ENCODE data around the gene KCNG2.

Gene KCNG2

GRCh38 chr18:79904357-79905147 lies 106.8 kb downstream of the KCNG2 start:
- H3K27me3 ChIP-seq: no peaks in the 10 kb centered on the region
- DNase-seq: peak; percentile 17 to 58
- peaks cover 2 to 36% (median 16%) of the 10 kb centered on the region in 3 donors for H3K9me3 ChIP-seq
- TF ChIP-seq, protein P1, sequence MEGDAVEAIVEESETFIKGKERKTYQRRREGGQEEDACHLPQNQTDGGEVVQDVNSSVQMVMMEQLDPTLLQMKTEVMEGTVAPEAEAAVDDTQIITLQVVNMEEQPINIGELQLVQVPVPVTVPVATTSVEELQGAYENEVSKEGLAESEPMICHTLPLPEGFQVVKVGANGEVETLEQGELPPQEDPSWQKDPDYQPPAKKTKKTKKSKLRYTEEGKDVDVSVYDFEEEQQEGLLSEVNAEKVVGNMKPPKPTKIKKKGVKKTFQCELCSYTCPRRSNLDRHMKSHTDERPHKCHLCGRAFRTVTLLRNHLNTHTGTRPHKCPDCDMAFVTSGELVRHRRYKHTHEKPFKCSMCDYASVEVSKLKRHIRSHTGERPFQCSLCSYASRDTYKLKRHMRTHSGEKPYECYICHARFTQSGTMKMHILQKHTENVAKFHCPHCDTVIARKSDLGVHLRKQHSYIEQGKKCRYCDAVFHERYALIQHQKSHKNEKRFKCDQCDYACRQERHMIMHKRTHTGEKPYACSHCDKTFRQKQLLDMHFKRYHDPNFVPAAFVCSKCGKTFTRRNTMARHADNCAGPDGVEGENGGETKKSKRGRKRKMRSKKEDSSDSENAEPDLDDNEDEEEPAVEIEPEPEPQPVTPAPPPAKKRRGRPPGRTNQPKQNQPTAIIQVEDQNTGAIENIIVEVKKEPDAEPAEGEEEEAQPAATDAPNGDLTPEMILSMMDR (IDR thresholded peaks at IDR 0.05): no peak
- no peak overlapping the region for H3K4me3 ChIP-seq
- peaks cover 26 to 44% (median 32%) of the 10 kb centered on the region in 3 donors for H3K36me3 ChIP-seq
- H3K27ac ChIP-seq: no peak overlapping the region
- intact Hi-C loops (cut with DNase I; ENCODE audit: low total_unique reads): no loop called here
- H3K4me1 ChIP-seq: no peaks in the 10 kb centered on the region

- H3K4me3 ChIP-seq: no peak overlapping the region
- TF ChIP-seq, protein P1 (IDR thresholded peaks at IDR 0.05): no peak
- no peaks in the 10 kb centered on the region for H3K4me1 ChIP-seq
- no peaks in the 10 kb centered on the region for H3K27me3 ChIP-seq
- H3K36me3 ChIP-seq: peaks cover 26 to 46% (median 32%) of the 10 kb centered on the region in 3 donors
- intact Hi-C loops (cut with DNase I; ENCODE audit: low total_unique reads): no loop called here
- DNase-seq: peak; percentile 12 to 51
- peaks cover 2 to 27% (median 9%) of the 10 kb centered on the region in 3 donors for H3K9me3 ChIP-seq
- no peak overlapping the region for H3K27ac ChIP-seq
Measured at GRCh38 chr18:79905389-79905911, 107.7 kb downstream of the KCNG2 start.

GRCh38 chr18:79905993-79906392 lies 108.3 kb downstream of the KCNG2 start:
- TF ChIP-seq, protein P1 (IDR thresholded peaks at IDR 0.05): no peak
- H3K27ac ChIP-seq: no peak overlapping the region
- H3K4me3 ChIP-seq: no peak overlapping the region
- no peak for DNase-seq
- intact Hi-C loops (cut with DNase I; ENCODE audit: low total_unique reads): no loop called here
- no peaks in the 10 kb centered on the region for H3K4me1 ChIP-seq
- peaks cover 29 to 46% (median 32%) of the 10 kb centered on the region in 3 donors for H3K36me3 ChIP-seq
- peaks cover 2 to 23% (median 9%) of the 10 kb centered on the region in 3 donors for H3K9me3 ChIP-seq
- H3K27me3 ChIP-seq: no peaks in the 10 kb centered on the region

DNA sequence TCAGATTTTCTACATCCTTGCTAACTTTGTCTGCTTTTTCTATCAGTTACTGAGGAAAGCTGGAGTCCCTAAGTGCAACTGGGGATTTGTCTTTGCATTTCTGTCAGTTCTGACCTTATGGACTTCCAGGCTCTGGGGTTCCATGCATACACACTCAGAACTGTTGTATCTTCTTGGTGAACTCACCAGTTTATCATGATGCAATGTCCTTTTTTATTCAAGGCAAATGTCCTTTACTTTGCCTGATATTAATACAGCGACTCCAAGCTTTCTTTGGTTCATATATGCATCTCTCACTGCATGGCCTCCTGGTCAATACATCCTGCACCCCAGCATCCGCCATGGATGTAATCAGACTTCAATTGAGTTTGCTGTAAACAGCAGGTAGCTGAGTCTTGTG lies 109.0 kb downstream of the KCNG2 start:
- H3K4me3 ChIP-seq: no peak overlapping the region
- peaks cover 31 to 45% (median 32%) of the 10 kb centered on the region in 3 donors for H3K36me3 ChIP-seq
- intact Hi-C loops (cut with DNase I; ENCODE audit: low total_unique reads): no loop called here
- DNase-seq: no peak
- TF ChIP-seq, protein P1 (IDR thresholded peaks at IDR 0.05): no peak
- no peak overlapping the region for H3K27ac ChIP-seq
- peaks cover 2 to 23% (median 9%) of the 10 kb centered on the region in 3 donors for H3K9me3 ChIP-seq
- no peaks in the 10 kb centered on the region for H3K4me1 ChIP-seq
- no peaks in the 10 kb centered on the region for H3K27me3 ChIP-seq

DNA sequence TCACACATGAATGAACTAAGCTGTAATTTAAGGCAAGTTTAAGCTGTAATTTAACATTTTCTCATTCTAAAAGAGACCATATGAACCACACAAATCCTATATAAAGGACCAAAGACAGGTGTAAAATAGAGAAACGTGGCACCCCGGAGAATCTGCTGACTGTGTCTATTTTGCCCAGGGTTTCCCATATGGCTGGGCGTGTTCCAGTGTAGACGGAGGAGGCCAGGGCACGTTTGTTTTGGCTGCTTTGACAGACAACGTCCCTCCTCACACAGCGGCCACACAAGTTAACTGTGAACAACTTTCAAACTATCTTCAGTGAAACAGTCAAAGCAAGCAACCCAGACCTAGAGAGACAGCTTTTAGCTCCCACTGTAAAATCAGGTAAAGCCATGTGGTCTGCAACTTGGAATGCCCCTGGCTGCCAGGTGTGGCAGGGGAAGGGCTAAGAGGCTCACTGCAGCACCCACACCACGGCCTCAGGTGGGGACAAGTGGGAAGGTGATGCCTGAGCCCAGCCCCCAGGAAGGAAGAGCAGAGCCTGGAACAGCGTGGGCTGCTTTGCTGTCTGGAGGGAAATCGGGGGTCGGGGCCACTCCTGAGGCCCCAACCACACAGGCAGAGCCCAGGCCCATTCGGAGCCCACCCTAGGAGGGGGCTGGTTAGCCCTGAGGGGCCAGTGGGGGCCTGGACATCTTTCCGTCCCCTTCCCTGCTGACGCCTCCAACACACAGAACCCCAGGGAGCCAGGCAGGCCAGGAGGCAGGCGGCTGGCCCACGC lies 113.0 kb downstream of the KCNG2 start:
- no peak overlapping the region for H3K4me3 ChIP-seq
- intact Hi-C loops (cut with DNase I; ENCODE audit: low total_unique reads): no loop called here
- no peaks in the 10 kb centered on the region for H3K9me3 ChIP-seq
- peaks cover 19 to 44% (median 42%) of the 10 kb centered on the region in 3 donors for H3K36me3 ChIP-seq
- H3K4me1 ChIP-seq: no peaks in the 10 kb centered on the region
- no peaks in the 10 kb centered on the region for H3K27me3 ChIP-seq
- H3K27ac ChIP-seq: no peak overlapping the region
- DNase-seq: no peak
- TF ChIP-seq, protein P1 (IDR thresholded peaks at IDR 0.05): no peak
